IPS-15b (cell line): ENCODE data around the gene ARMCX5.

ENCODE experiments used
- H3K27me3 ChIP-seq: one replicate; pipeline ENCODE4 v1.6.1; 2013; ENCODE audit warnings: low read length; ENCODE audit not compliant: control insufficient read depth, insufficient read depth
- H3K36me3 ChIP-seq: one replicate; pipeline ENCODE4 v1.6.1; 2013; ENCODE audit warnings: low read length; ENCODE audit not compliant: control insufficient read depth, insufficient read depth
- H3K4me1 ChIP-seq: one replicate; pipeline ENCODE4 v1.6.1; 2013; ENCODE audit warnings: mild to moderate bottlenecking, low read length; ENCODE audit not compliant: control insufficient read depth, insufficient read depth
- H3K4me3 ChIP-seq: one replicate; pipeline ENCODE4 v1.5.1; 2013; ENCODE audit warnings: low read depth, low read length
- H3K9ac ChIP-seq: one replicate; pipeline ENCODE4 v1.6.1; 2013; ENCODE audit warnings: low read depth, mild to moderate bottlenecking, low read length
- H3K9me3 ChIP-seq: one replicate; pipeline ENCODE4 v1.6.1; 2013; ENCODE audit warnings: mild to moderate bottlenecking, low read length; ENCODE audit not compliant: control insufficient read depth, insufficient read depth

ARMCX5 gene

DNA sequence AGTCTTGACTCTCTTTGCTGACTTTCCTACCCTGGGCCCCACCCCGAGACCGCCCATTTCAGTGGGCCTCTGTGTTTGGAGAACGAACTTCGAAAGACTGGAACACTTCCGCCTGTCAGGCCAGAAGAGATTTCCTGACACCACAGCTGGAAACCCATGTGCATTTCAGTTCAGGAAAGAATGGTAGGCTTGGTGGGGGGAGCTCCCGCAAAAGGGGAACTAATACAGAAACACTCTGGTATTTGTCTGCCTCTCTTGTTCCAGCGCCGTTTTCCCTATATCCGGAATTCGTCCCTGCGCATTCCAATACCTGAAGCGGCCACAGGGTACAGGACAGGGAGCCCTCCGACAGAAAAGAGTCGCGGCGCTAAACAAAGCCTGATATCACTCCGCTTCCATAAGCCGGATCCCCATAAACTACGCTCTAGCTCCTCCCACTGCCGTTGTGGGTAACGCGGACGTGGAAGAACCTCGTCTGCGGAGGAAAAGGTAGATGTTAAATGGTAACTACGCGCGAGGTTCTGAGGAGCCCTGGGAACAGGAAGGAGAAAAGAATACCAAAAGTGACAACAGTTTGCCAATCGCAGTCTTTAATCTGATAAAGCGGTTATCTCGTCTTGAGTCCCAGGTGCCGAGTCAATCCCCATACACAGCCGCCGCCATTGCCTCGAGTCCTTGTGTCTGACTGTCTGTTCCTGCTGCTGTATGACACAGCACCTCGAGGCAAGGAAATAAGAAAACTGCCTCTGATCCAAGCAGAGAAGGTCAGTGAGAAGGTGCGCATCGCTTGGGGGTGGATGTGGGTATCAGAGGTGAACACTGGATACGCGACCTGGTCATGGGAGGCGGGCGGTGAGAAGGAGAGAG, at the start of gene ARMCX5:
ARMCX5 (plus strand) TSS at position 432 of the 867 bp plus-strand sequence. CDS start 2,627 bp downstream, outside the sequence.
- Histone ChIP-seq H3K36me3 (peaks cover 3% of the 10 kb centered on the region), H3K9ac (peak within 1 kb of the TSS; percentile 76), H3K27me3 (no peaks in the 10 kb centered on the region), H3K4me1 (no peaks in the 10 kb centered on the region), H3K4me3 (peak within 1 kb of the TSS; percentile 88), H3K9me3 (no peaks in the 10 kb centered on the region)

DNA sequence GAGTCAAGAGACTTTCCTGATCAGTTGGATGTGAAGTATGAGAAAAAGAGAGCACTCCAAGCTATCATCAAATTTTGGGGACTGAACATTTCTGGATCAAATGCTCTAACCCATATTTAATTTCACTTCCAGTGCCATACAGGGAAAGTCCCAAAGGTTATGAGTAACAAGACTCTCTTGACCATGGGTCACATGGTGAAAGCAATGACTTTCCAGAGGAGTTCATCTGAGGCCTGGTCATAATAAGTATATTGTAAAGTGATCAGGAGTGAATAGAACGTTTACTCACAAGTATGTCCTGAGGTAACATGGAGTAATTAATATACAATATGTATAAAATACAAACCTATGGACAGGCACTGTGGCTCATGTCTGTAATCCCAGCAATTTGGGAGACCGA, 40.7 kb upstream of the ARMCX5 start:
- no peak overlapping the region for H3K4me3 ChIP-seq
- H3K9ac ChIP-seq = no peak overlapping the region
- no peaks in the 10 kb centered on the region for H3K9me3 ChIP-seq
- no peaks in the 10 kb centered on the region for H3K27me3 ChIP-seq
- H3K36me3 ChIP-seq = no peaks in the 10 kb centered on the region
- H3K4me1 ChIP-seq = no peaks in the 10 kb centered on the region

DNA sequence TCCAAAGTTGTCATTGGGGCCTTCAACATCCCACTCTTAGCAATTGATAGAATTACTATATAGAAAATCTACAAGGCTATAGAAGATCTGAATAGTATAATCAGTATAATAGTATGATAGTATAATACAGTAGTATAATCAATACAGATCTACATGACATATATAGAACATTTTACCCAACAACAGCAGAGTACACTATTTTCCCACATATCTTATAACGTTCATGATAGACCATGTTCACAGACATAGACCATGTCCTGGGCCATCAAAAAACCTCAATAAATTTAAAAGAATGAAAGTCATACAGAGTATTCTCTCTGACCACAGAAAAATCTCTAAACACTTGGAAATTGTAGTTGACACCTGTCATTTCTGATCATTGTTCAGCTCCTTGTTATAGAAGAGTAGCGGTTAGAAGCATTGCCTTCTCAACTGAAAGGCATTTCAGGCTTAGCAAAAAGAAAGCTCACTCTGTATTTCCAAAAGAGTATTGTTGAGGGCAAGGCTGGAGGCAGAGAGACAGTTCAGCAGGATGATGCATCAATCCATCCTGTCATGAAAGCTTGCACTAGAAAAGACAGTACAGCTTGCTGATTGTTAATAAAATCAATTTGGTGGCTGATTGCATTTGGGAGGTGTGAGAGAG, 38.8 kb upstream of the ARMCX5 start:
- no peak overlapping the region for H3K9ac ChIP-seq
- H3K4me1 ChIP-seq = no peaks in the 10 kb centered on the region
- H3K27me3 ChIP-seq = no peaks in the 10 kb centered on the region

DNA sequence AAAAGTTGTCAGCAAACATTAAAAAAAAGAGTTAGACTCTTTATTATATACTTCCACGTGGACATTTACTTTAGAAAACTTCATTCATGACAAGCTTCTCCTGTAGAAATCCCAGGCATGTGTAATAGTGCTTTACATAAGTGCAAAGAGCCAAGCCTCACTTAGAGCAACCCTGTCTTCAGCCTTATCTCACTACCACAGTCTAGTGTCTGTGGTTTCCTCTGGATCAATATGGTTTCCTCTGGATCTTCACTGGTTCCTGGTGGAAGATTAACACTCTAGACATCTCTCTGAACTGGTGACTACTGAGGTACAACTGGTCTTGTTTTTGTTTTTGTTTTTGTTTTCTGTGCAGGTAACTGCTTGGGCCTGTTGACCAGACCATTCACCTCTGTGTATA, 18.4 kb upstream of the ARMCX5 start:
- Histone ChIP-seq H3K9me3 (no peaks in the 10 kb centered on the region), H3K9ac (no peak overlapping the region), H3K36me3 (no peaks in the 10 kb centered on the region), H3K4me3 (no peak overlapping the region), H3K4me1 (no peaks in the 10 kb centered on the region), H3K27me3 (no peaks in the 10 kb centered on the region)

More for the DNA sequence above, 38.8 kb upstream of the ARMCX5 start:
- Histone ChIP-seq H3K9me3 (no peaks in the 10 kb centered on the region), H3K36me3 (no peaks in the 10 kb centered on the region), H3K4me3 (no peak overlapping the region)

DNA sequence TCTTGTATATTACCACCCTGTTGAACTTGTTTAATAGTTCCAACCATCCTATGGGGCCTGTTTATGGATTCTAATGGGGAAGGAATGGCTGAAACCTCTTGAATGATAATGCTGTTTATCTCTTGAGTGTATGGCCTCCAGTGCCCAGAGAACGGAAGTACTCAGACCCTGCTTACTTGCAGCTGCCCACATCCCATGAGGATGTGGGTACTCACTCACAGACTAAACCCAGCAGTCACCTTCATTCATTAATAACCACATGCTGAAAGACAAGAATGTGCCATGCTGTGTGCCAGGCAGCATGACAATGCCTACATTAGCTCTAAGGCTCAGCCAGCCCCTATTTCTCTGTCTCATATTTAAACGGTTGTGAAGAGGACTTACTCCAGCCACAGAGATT, 5.9 kb upstream of the ARMCX5 start:
- Histone ChIP-seq H3K9me3 (no peaks in the 10 kb centered on the region), H3K27me3 (no peaks in the 10 kb centered on the region), H3K4me1 (no peaks in the 10 kb centered on the region), H3K36me3 (no peaks in the 10 kb centered on the region), H3K4me3 (no peak overlapping the region), H3K9ac (no peak overlapping the region)

DNA sequence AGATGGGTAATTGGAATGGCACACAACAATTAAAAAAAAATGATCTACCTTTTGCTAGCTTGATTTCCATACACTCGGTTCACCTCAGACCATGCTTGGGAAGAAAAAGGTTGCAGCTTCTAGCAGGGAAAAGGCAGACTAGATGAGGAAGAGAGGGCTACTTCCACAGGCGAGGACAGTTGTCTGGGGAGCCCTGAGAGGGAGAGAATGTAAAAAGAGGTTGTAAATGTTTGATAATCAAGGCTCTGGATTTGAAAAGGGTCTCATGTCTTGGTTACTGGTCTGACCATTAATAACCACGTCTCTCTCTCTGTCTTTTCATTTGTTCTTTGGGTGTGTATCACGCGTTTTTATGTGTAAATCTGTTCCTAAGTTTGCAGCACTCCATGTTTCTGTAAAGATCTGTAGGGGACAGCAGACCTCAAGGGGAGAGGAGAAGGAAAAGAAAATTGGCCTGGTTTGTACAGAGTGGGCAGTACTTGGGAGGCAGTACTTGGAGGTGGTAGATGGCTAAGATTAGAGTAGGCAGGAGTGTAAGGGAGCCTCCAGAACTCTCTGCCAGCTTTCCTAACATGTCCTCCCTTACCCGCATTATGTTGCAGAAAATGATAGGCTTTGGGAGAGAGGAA, 750 bp downstream of the ARMCX5 start:
- Histone ChIP-seq H3K27me3 (no peaks in the 10 kb centered on the region), H3K9me3 (no peaks in the 10 kb centered on the region), H3K4me3 (peak overlapping the region; percentile 88), H3K4me1 (no peaks in the 10 kb centered on the region), H3K9ac (peak overlapping the region; percentile 76), H3K36me3 (peaks cover 3% of the 10 kb centered on the region)

DNA sequence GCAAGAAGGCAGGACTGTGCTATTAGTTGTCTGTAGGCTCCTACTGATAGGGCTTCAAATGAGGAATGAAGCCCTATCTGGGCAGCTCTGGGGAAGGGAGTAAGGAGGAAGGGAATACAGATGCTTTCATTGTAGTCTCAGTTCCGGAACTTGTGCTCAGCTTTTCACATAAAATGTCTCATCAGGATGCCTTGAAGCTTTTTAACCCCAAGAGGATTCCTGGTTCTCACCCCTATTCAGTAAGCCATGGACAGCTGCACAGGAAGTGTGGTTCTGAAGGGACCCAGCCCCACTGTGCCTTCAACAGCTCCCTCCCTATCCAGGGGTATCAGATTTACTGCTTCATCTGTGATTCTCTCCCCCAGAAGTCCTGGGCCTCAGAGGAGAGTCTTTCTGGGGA, 5.0 kb downstream of the ARMCX5 start:
- no peak overlapping the region for H3K4me3 ChIP-seq
- H3K36me3 ChIP-seq = peaks cover 3% of the 10 kb centered on the region
- no peaks in the 10 kb centered on the region for H3K9me3 ChIP-seq
- H3K4me1 ChIP-seq = no peaks in the 10 kb centered on the region
- H3K27me3 ChIP-seq = no peaks in the 10 kb centered on the region
- no peak overlapping the region for H3K9ac ChIP-seq

DNA sequence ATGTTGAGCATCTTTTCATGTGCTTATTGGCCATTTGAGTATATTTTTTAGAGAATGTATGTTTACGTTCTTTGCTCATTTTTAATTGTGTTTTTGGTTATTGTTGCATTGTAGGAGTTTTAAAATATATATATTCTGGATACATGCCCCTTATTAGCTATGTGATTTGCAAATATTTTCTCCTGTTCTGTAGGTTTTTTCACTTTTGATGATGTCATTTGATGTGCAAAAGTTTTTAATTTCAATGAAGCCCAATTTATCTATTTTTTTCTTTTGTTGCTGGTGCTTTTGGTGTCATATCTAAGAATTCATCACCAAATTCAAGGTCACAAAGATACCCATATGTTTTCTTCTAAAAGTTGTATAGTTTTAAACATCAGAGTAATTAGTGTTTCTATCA, 6.8 kb downstream of the ARMCX5 start:
- Histone ChIP-seq H3K27me3 (no peaks in the 10 kb centered on the region), H3K4me1 (no peaks in the 10 kb centered on the region), H3K4me3 (no peak overlapping the region), H3K9ac (no peak overlapping the region), H3K9me3 (no peaks in the 10 kb centered on the region), H3K36me3 (peaks cover 3% of the 10 kb centered on the region)

DNA sequence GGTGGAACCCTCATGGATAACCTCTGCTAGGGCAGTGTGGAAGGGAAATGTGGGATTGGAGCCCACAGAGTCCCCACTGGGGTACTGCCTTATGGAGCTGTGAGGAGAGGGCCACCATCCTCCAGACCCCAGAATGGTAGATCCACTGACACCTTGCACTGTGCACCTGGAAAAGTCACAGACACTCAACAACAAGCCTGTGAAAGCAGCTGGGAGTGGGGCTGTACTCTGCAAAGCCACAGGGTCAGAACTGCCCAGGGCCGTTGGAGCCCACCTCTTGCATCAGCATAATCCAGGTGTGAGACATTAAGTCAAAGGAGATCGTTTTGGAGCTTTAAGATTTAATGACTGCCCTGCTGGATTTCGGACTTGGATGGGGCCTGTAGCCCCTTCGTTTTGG, 11.6 kb downstream of the ARMCX5 start:
- no peaks in the 10 kb centered on the region for H3K36me3 ChIP-seq
- H3K27me3 ChIP-seq = no peaks in the 10 kb centered on the region
- H3K4me1 ChIP-seq = no peaks in the 10 kb centered on the region
- no peaks in the 10 kb centered on the region for H3K9me3 ChIP-seq
- H3K4me3 ChIP-seq = no peak overlapping the region
- H3K9ac ChIP-seq = no peak overlapping the region

DNA sequence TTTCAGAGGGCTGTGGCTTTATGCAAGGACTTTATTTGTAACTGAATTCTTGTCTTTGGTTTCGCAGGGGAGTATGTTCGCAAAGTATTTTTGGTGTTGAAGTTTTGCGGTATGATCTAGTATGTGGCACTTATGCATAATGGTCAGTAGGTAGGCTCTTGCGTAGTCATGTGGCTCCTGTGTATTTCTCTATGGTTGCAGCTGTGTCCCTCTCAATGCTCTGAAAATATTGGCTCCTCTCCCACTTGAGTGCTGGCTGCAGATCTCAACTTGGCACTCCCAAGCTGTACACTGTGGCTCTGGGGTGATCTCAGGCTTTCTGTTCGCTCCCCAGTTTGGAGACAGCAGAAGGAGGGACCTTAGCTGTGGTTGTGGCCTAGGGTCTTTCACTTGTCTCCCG, 24.8 kb downstream of the ARMCX5 start:
- peaks cover 5% of the 10 kb centered on the region for H3K36me3 ChIP-seq
- no peak overlapping the region for H3K9ac ChIP-seq
- no peak overlapping the region for H3K4me3 ChIP-seq
- no peaks in the 10 kb centered on the region for H3K27me3 ChIP-seq
- H3K9me3 ChIP-seq = peaks cover 9% of the 10 kb centered on the region
- H3K4me1 ChIP-seq = no peaks in the 10 kb centered on the region

DNA sequence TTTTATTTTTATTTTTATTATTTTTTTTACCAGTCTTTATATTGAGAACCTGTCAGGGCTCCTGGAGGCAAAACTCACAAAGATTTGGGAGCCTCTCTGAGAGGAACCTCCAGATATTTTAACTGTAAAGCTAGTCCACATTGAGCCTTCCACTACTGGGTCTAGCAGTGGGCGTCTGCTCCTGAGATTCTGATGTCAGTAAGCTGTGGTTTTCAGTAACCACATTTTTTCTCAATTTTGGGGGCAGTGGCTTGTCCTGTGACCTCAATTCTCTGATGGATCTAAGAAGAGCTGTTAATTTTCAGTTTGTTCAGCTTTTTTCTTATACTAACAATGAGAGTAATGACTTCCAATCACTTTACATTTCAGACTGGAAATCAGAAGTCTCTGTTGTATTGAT, 28.3 kb downstream of the ARMCX5 start:
- H3K27me3 ChIP-seq = no peaks in the 10 kb centered on the region
- H3K4me1 ChIP-seq = no peaks in the 10 kb centered on the region
- no peak overlapping the region for H3K4me3 ChIP-seq
- H3K9me3 ChIP-seq = peaks cover 9% of the 10 kb centered on the region
- H3K9ac ChIP-seq = no peak overlapping the region
- H3K36me3 ChIP-seq = peaks cover 5% of the 10 kb centered on the region

DNA sequence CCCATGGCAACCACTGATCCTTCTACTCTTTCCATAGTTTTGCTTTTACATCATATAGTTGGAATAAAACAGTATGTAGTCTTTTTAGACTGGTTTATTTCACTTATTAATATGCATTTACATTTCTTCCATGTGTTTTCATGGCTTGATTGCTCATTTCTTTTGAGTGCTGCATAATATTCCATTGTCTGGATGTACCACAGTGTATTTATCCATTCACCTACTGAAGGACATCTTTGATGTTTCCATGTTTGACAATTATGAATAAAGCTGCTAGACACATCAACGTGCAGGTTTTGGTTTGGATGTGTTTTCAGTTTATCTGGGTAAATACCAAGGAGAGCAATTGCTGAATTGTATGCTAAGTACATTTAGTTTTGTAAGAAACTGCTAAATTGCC, 38.2 kb downstream of the ARMCX5 start:
- H3K4me1 ChIP-seq = no peaks in the 10 kb centered on the region
- H3K36me3 ChIP-seq = no peaks in the 10 kb centered on the region
- no peak overlapping the region for H3K9ac ChIP-seq
- no peaks in the 10 kb centered on the region for H3K27me3 ChIP-seq
- H3K4me3 ChIP-seq = no peak overlapping the region
- H3K9me3 ChIP-seq = no peaks in the 10 kb centered on the region
